Thyroid gland (tissue), 4 donors: ENCODE data around the gene DENND2C. TPM values are rescaled to one million over a fixed set of nuclear protein-coding genes. Genes with fewer than 3 reads are reported as not detected.

Experiments
- DNase-seq, 2 donors: peaks; one replicate each; pipeline ENCODE4 v3.0.0-alpha.2; 2019
- H3K27ac ChIP-seq, 3 donors: fragments of 200-600 bp; sonication (generic); 1 replicate in 2 of 3; 2 replicates in 1 of 3; pipeline ENCODE4 v1.5.1; 2016 to 2019; ENCODE audit warnings: mild to moderate bottlenecking in 1 of 3, moderate library complexity in 1 of 3
- H3K27me3 ChIP-seq: fragments of 200-600 bp; sonication (generic); one replicate; pipeline ENCODE4 v1.5.1; 2019
- H3K36me3 ChIP-seq, 2 donors: fragments of 200-600 bp; sonication (generic); one replicate each; pipeline ENCODE4 v1.5.1; 2016 to 2019
- H3K4me1 ChIP-seq, 2 donors: fragments of 200-600 bp; sonication (generic); one replicate each; pipeline ENCODE4 v1.5.1; 2017 to 2019
- H3K4me3 ChIP-seq, 3 donors: fragments of 200-600 bp; sonication (generic); replicated peaks in 1 of 3; 1 replicate in 2 of 3; 2 replicates in 1 of 3; pipeline ENCODE4 v1.5.1; 2016; ENCODE audit warnings: mild to moderate bottlenecking in 1 of 3
- H3K9me3 ChIP-seq: fragments of 200-600 bp; sonication (generic); one replicate; pipeline ENCODE4 v1.5.1; 2017
- CTCF ChIP-seq, 6 experiments: fragments of 200-600 bp in 3 of 6; fragments of 450-650 bp in 3 of 6; sonication (generic) in 3 of 6; IDR thresholded peaks; one replicate each; pipeline ENCODE4 v1.5.1; 2016 to 2019; ENCODE audit warnings: antibody characterized with exemption in 6 of 6, mild to moderate bottlenecking in 2 of 6, inconsistent platforms in 1 of 6, moderate library complexity in 1 of 6
- POLR2A ChIP-seq, 2 donors: fragments of 450-650 bp; IDR thresholded peaks; one replicate each; pipeline ENCODE4 v1.6.1; 2017; ENCODE audit warnings: antibody characterized with exemption in 2 of 2, mild to moderate bottlenecking in 2 of 2, moderate library complexity in 1 of 2
- WGBS, 2 donors: methylation state at CpG; one replicate each; pipeline ENCODE4 v1.1.5; 2017; 5-methylcytosine and 5-hydroxymethylcytosine counted together
- intact Hi-C: fragments of 100-400 bp; cut with DNase I; formaldehyde crosslinking; loops from one replicate; pipeline ENCODE4 v1.15.1; 2023
- total RNA-seq, 4 donors: library from RNA; depleted of rRNA; stranded (reverse); fragments of >200 nt; gene quantifications; one replicate each; pipeline ENCODE4 v1.2.3, GENCODE V29; 2016

DENND2C gene
- total RNA-seq, 4 donors from 2014 or later = 2.6 to 3.9 (median 3.8) TPM

GRCh38 chr1:114618606-114619005 is 51.2 kb downstream of the DENND2C start:
- no peak overlapping the region for H3K4me3 ChIP-seq
- no peak for TF ChIP-seq POLR2A (IDR thresholded peaks at IDR 0.05)
- no peak for TF ChIP-seq CTCF (IDR thresholded peaks at IDR 0.05)
- H3K9me3 ChIP-seq = no peaks in the 10 kb centered on the region
- no peak overlapping the region for H3K27ac ChIP-seq
- DNase-seq = no peak
- no peaks in the 10 kb centered on the region for H3K27me3 ChIP-seq
- no peaks in the 10 kb centered on the region for H3K36me3 ChIP-seq
- intact Hi-C loops = no loop called here
- no peaks in the 10 kb centered on the region for H3K4me1 ChIP-seq

- TF ChIP-seq POLR2A (IDR thresholded peaks at IDR 0.05) (no peak), CTCF (IDR thresholded peaks at IDR 0.05) (no peak)
- no peak overlapping the region for H3K4me3 ChIP-seq
- H3K4me1 ChIP-seq = no peaks in the 10 kb centered on the region
- no peak for DNase-seq
- H3K27ac ChIP-seq = no peak overlapping the region
- intact Hi-C loops = no loop called here
- no peaks in the 10 kb centered on the region for H3K27me3 ChIP-seq
- H3K9me3 ChIP-seq = no peaks in the 10 kb centered on the region
- no peaks in the 10 kb centered on the region for H3K36me3 ChIP-seq
- 94 to 96% methylated on average over 9 of the region's 9 CpGs for WGBS, 2 donors
Observed at GRCh38 chr1:114610546-114611245, 59.2 kb downstream of the DENND2C start.

- intact Hi-C loops = no loop called here
- H3K4me1 ChIP-seq = no peaks in the 10 kb centered on the region
- no peak for TF ChIP-seq CTCF (IDR thresholded peaks at IDR 0.05)
- no peak for TF ChIP-seq POLR2A (IDR thresholded peaks at IDR 0.05)
- H3K9me3 ChIP-seq = no peaks in the 10 kb centered on the region
- no peaks in the 10 kb centered on the region for H3K36me3 ChIP-seq
- DNase-seq = no peak
- no peak overlapping the region for H3K27ac ChIP-seq
- no peaks in the 10 kb centered on the region for H3K27me3 ChIP-seq
- 93 to 95% methylated on average over 2 of the region's 2 CpGs for WGBS, 2 donors
- no peak overlapping the region for H3K4me3 ChIP-seq
Observed at GRCh38 chr1:114609826-114610225, 60.0 kb downstream of the DENND2C start.

- no peak for DNase-seq
- no peaks in the 10 kb centered on the region for H3K36me3 ChIP-seq
- no peak overlapping the region for H3K4me3 ChIP-seq
- intact Hi-C loops = no loop called here
- 92 to 97% methylated on average over 3 of the region's 3 CpGs for WGBS, 2 donors
- no peaks in the 10 kb centered on the region for H3K4me1 ChIP-seq
- TF ChIP-seq POLR2A (IDR thresholded peaks at IDR 0.05) (no peak), CTCF (IDR thresholded peaks at IDR 0.05) (no peak)
- H3K9me3 ChIP-seq = no peaks in the 10 kb centered on the region
- H3K27me3 ChIP-seq = no peaks in the 10 kb centered on the region
- H3K27ac ChIP-seq = no peak overlapping the region
Observed at GRCh38 chr1:114609026-114609425, 60.8 kb downstream of the DENND2C start.

- TF ChIP-seq CTCF (IDR thresholded peaks at IDR 0.05) = no peak
- TF ChIP-seq POLR2A (IDR thresholded peaks at IDR 0.05) = no peak
- peak in 1 of 2 donors; percentile 12 for DNase-seq
- no peaks in the 10 kb centered on the region for H3K36me3 ChIP-seq
- H3K9me3 ChIP-seq = no peaks in the 10 kb centered on the region
- intact Hi-C loops = no loop called here
- H3K4me1 ChIP-seq = no peaks in the 10 kb centered on the region
- H3K4me3 ChIP-seq = no peak overlapping the region
- H3K27me3 ChIP-seq = no peaks in the 10 kb centered on the region
- WGBS, 2 donors = 56 to 65% methylated on average over 1 of the region's 1 CpG
- H3K27ac ChIP-seq = peak overlapping the region in 1 of 3 donors; percentile 16
Observed at GRCh38 chr1:114607223-114607622, 62.6 kb downstream of the DENND2C start.
